ENCODE measurements around the gene GAL3ST2. TPM values are rescaled to one million over a fixed set of nuclear protein-coding genes. Genes with fewer than 3 reads are reported as not detected.
"Not testable (repeated sequence)": the region's sequence is repeated elsewhere in the genome, so short reads cannot be mapped to it uniquely, and the experiment has no call there.

GAL3ST2 gene
- total RNA-seq, 1 donor from 2014 or later, result not detected

DNA sequence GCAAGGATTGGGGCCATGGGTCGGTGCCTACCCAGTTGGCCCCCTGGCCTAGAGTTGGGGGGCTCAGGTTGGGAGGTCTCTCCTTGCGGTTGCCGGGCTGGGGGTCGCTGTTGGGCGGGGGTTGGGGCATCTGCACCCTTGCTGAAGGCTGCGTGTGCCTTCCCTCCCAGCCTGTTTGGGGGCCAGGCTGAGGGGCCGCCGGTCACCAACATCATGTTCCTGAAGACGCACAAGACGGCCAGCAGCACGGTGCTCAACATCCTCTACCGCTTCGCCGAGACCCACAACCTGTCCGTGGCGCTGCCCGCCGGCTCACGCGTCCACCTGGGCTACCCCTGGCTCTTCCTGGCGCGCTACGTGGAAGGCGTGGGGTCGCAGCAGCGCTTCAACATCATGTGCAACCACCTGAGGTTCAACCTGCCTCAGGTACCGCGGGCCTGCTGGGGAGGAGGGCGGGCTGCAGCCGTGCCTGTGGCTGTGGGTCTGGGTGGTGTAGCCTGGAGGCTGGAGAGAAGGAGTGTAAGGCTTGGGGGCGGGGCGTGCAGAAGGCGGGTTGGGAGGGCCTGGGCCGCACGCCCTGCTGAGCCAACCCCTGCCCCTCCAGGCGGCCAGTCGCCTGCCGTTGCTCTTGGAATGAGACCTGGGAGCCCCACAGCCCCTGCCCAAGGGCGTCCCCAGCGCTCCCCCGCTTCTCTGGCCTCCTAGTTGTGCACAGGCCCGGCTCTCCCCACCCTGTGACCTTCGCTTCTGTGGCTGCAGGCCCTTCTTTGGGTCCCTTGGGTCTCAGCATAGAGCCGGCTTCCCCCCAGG, 25.2 kb downstream of the GAL3ST2 start:
- peak; percentile 6 for DNase-seq (ENCODE audit: low spot score)
- no peaks in the 10 kb centered on the region for H3K4me1 Mint-ChIP-seq (ENCODE audit: unreplicated experiment)
- H3K36me3 Mint-ChIP-seq (ENCODE audit: low read depth, unreplicated experiment), result peaks cover 4% of the 10 kb centered on the region
- no peak overlapping the region for H3K4me3 Mint-ChIP-seq (ENCODE audit: unreplicated experiment)
- H3K9me3 Mint-ChIP-seq (ENCODE audit: unreplicated experiment), result no peaks in the 10 kb centered on the region
- TF ChIP-seq, protein P1, sequence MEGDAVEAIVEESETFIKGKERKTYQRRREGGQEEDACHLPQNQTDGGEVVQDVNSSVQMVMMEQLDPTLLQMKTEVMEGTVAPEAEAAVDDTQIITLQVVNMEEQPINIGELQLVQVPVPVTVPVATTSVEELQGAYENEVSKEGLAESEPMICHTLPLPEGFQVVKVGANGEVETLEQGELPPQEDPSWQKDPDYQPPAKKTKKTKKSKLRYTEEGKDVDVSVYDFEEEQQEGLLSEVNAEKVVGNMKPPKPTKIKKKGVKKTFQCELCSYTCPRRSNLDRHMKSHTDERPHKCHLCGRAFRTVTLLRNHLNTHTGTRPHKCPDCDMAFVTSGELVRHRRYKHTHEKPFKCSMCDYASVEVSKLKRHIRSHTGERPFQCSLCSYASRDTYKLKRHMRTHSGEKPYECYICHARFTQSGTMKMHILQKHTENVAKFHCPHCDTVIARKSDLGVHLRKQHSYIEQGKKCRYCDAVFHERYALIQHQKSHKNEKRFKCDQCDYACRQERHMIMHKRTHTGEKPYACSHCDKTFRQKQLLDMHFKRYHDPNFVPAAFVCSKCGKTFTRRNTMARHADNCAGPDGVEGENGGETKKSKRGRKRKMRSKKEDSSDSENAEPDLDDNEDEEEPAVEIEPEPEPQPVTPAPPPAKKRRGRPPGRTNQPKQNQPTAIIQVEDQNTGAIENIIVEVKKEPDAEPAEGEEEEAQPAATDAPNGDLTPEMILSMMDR (IDR thresholded peaks at IDR 0.05; ENCODE audit: unreplicated experiment), result no peak
- peaks cover 9% of the 10 kb centered on the region for H3K27me3 Mint-ChIP-seq (ENCODE audit: unreplicated experiment)
- H3K27ac Mint-ChIP-seq (ENCODE audit: unreplicated experiment), result no peak overlapping the region

DNA sequence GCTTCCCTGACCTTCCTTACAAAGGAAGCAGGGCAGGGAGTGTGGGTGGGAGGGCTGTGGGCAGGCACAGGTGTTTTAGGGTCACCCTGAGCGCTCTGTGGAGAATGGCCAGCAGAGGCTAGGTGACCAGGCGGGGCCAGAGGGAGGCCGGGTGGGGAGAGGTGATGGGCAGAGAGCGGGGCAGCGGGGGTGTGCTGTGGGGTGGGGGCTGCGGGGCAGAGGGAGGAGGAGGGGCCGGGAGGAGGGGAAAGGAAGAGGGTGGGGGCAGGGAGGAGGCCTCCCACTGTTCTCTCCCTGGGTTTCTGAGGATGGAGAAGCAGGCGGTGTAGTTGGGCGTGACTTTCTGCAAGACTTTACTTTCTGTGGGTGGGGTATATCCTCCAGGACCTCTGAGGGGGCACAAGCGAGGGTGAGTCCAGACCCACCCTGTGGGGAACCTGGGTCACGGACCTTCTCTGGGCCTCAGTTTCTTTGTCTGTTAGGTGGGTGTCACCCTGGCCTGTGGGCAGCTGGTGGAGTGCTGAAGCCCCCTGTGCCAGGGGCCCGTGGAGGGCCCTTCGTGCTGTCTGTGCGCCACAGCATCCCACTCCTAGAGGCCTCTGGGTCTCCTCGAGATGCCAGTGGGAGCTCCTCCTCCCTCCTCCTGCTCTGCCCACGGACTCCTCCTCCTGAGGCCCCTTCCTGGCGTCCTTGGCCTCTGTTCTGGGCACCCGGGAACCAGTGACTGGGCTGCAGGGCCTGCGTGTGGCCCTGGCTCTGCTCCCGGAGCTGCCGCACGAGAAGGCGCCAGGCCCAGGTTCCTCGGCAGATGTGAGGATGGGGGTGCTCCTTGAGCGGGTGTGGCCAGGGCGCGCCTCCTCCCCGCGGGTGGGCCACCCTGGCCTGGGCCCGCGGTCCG, 26.0 kb downstream of the GAL3ST2 start:
- Mint-ChIP-seq H3K27ac (ENCODE audit: unreplicated experiment) (no peak overlapping the region), H3K4me3 (ENCODE audit: unreplicated experiment) (no peak overlapping the region), H3K27me3 (ENCODE audit: unreplicated experiment) (peaks cover 5% of the 10 kb centered on the region), H3K36me3 (ENCODE audit: low read depth, unreplicated experiment) (no peaks in the 10 kb centered on the region), H3K9me3 (ENCODE audit: unreplicated experiment) (no peaks in the 10 kb centered on the region), H3K4me1 (ENCODE audit: unreplicated experiment) (no peaks in the 10 kb centered on the region)
- DNase-seq (ENCODE audit: low spot score), result peak; percentile 4
- TF ChIP-seq, protein P1 (IDR thresholded peaks at IDR 0.05; ENCODE audit: unreplicated experiment), result no peak

DNA sequence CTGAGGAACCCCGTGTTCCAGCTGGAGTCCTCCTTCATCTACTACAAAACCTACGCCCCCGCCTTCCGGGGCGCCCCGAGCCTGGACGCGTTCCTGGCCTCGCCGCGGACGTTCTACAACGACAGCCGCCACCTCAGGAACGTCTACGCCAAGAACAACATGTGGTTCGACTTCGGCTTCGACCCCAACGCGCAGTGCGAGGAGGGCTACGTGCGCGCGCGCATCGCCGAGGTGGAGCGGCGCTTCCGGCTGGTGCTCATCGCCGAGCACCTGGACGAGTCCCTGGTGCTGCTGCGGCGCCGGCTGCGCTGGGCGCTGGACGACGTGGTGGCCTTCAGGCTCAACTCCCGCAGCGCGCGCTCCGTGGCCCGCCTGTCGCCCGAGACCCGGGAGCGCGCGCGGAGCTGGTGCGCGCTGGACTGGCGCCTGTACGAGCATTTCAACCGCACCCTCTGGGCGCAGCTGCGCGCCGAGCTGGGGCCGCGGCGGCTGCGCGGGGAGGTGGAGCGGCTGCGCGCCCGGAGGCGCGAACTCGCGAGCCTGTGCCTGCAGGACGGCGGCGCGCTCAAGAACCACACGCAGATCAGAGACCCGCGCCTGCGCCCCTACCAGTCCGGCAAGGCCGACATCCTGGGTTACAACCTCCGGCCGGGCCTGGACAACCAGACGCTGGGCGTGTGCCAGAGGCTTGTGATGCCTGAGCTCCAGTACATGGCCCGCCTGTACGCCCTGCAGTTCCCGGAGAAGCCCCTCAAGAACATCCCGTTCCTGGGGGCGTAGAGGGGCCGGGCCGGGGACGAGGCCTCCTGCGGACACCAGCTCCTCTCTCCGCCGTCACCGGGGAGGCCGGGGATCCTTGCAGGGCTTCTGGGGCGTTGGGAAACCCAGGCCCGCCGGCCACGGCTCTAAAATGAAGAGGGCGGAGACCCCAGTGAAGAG, 27.0 kb downstream of the GAL3ST2 start:
- TF ChIP-seq, protein P1 (IDR thresholded peaks at IDR 0.05; ENCODE audit: unreplicated experiment), result no peak
- peaks cover 5% of the 10 kb centered on the region for H3K4me1 Mint-ChIP-seq (ENCODE audit: unreplicated experiment)
- no peaks in the 10 kb centered on the region for H3K36me3 Mint-ChIP-seq (ENCODE audit: low read depth, unreplicated experiment)
- H3K9me3 Mint-ChIP-seq (ENCODE audit: unreplicated experiment), result no peaks in the 10 kb centered on the region
- no peak overlapping the region for H3K27ac Mint-ChIP-seq (ENCODE audit: unreplicated experiment)
- no peak overlapping the region for H3K4me3 Mint-ChIP-seq (ENCODE audit: unreplicated experiment)
- peak; percentile 19 for DNase-seq (ENCODE audit: low spot score)
- H3K27me3 Mint-ChIP-seq (ENCODE audit: unreplicated experiment), result peaks cover 9% of the 10 kb centered on the region

DNA sequence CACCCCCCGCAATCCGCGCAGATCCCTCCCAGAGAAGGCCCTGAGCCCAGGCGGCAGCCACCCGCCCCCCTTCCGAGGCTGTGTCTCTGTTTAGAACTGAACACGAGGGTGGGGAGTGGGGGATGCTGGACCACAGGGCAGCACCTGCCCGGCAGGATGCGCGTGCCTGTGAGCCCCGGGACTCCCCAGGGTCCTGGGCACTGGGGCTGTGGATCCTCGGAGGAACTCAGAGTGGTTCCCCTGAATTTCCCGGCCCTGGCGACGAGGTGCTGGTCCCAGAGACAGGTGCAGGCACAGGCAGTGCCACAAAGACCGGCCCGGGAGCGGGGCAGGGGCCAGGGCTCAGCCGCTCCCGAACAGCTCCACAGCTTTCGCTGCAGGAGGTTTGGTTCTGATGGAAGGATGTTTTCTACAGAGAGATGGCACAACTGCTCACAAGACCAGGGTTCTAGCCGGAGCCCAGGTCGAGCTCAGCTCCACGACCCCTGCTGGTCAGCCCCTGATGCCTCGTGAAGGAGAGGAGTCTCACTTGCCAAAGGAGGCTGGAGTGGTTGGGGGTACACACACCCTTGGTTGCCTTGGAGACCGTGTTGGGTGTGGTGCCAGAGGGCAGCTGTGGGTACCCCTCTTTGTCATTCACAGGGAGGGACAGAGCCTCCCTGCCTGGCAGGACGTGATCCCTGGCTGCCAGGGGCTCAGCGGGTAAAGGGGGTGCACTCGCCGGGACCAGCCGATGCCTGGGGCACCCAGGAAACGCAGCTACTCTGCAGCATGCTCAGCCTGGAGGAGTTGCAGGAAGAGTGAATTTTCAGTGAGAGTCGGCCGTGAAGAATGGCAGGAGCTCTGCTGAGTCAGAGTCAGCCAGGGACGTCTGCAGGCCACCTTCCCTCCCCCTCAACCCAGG, 28.0 kb downstream of the GAL3ST2 start:
- DNase-seq (ENCODE audit: low spot score), result peak; percentile 21
- Mint-ChIP-seq H3K4me3 (ENCODE audit: unreplicated experiment) (no peak overlapping the region), H3K4me1 (ENCODE audit: unreplicated experiment) (peaks cover 5% of the 10 kb centered on the region), H3K27ac (ENCODE audit: unreplicated experiment) (no peak overlapping the region), H3K27me3 (ENCODE audit: unreplicated experiment) (peaks cover 14% of the 10 kb centered on the region), H3K36me3 (ENCODE audit: low read depth, unreplicated experiment) (no peaks in the 10 kb centered on the region), H3K9me3 (ENCODE audit: unreplicated experiment) (no peaks in the 10 kb centered on the region)
- TF ChIP-seq, protein P1 (IDR thresholded peaks at IDR 0.05; ENCODE audit: unreplicated experiment), result no peak

DNA sequence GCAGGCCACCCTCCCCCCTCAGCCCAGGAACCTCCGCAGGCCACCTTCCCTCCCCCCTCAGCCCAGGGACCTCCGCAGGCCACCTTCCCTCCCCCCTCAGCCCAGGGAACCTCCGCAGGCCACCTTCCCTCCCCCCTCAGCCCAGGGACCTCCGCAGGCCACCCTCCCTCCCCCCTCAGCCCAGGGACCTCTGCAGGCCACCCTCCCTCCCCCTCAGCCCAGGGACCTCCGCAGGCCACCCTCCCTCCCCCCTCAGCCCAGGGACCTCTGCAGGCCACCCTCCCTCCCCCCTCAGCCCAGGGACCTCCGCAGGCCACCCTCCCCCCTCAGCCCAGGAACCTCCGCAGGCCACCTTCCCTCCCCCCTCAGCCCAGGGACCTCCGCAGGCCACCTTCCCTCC, 29.6 kb downstream of the GAL3ST2 start:
- not testable (repeated sequence) for DNase-seq (ENCODE audit: low spot score); H3K4me3 Mint-ChIP-seq (ENCODE audit: unreplicated experiment)

More for the DNA sequence above, 29.6 kb downstream of the GAL3ST2 start:
- H3K4me1 Mint-ChIP-seq (ENCODE audit: unreplicated experiment); H3K27ac Mint-ChIP-seq (ENCODE audit: unreplicated experiment); H3K9me3 Mint-ChIP-seq (ENCODE audit: unreplicated experiment); H3K27me3 Mint-ChIP-seq (ENCODE audit: unreplicated experiment); H3K36me3 Mint-ChIP-seq (ENCODE audit: low read depth, unreplicated experiment): not testable (repeated sequence)

Data from endothelial cell (in vitro differentiated cells).